ENCODE data around the gene OGDHL. TPM values are rescaled to one million over a fixed set of nuclear protein-coding genes. Genes with fewer than 3 reads are reported as not detected.

The OGDHL gene
- total and polyA plus RNA-seq, 2 of the 13 experiments (the other 11 are each of a cell fraction or from before 2014, with no cell fraction given), result 3.0 to 9.8 TPM

DNA sequence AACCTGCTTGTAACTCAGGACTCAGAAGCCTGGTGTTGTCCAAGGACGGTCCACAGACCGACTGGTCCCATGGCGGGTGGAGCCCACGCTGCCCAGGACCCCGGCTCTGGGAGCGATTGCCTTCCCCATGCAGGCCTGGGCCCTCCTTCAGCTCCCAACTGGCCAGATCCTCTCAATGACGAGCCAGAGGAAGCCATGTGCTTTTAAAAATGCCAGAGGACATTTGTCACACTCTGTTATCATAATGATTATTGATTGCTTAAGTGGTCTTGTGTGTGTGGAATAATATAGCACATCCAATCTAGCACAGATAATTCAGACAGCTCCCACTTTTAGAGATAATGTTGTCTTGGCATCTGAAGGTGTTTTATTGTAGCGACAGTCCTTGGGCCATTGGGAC is 22.6 kb upstream of the OGDHL start:
- ATAC-seq (no peak), DNase-seq (ENCODE audit: low spot score) (no peak), FAIRE-seq (no peak)
- H3K4me3 ChIP-seq (replicated peaks in 1 of 3; ENCODE audit: insufficient read depth in 1 of 3, low read depth in 2 of 3, low read length in 3 of 3), result no peak overlapping the region
- TF ChIP-seq KDM2A (CRISPR knock-in tag; IDR thresholded peaks at IDR 0.05; ENCODE audit: borderline replicate concordance, low read depth) (no peak), NCOA5 (CRISPR knock-in tag; IDR thresholded peaks at IDR 0.05) (no peak)
- TF ChIP-seq, protein P1, sequence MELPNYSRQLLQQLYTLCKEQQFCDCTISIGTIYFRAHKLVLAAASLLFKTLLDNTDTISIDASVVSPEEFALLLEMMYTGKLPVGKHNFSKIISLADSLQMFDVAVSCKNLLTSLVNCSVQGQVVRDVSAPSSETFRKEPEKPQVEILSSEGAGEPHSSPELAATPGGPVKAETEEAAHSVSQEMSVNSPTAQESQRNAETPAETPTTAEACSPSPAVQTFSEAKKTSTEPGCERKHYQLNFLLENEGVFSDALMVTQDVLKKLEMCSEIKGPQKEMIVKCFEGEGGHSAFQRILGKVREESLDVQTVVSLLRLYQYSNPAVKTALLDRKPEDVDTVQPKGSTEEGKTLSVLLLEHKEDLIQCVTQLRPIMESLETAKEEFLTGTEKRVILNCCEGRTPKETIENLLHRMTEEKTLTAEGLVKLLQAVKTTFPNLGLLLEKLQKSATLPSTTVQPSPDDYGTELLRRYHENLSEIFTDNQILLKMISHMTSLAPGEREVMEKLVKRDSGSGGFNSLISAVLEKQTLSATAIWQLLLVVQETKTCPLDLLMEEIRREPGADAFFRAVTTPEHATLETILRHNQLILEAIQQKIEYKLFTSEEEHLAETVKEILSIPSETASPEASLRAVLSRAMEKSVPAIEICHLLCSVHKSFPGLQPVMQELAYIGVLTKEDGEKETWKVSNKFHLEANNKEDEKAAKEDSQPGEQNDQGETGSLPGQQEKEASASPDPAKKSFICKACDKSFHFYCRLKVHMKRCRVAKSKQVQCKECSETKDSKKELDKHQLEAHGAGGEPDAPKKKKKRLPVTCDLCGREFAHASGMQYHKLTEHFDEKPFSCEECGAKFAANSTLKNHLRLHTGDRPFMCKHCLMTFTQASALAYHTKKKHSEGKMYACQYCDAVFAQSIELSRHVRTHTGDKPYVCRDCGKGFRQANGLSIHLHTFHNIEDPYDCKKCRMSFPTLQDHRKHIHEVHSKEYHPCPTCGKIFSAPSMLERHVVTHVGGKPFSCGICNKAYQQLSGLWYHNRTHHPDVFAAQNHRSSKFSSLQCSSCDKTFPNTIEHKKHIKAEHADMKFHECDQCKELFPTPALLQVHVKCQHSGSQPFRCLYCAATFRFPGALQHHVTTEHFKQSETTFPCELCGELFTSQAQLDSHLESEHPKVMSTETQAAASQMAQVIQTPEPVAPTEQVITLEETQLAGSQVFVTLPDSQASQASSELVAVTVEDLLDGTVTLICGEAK (IDR thresholded peaks at IDR 0.05), result no peak
- TF ChIP-seq, protein P1 (CRISPR knock-in tag; IDR thresholded peaks at IDR 0.05), result no peak
- TF ChIP-seq, protein P2, sequence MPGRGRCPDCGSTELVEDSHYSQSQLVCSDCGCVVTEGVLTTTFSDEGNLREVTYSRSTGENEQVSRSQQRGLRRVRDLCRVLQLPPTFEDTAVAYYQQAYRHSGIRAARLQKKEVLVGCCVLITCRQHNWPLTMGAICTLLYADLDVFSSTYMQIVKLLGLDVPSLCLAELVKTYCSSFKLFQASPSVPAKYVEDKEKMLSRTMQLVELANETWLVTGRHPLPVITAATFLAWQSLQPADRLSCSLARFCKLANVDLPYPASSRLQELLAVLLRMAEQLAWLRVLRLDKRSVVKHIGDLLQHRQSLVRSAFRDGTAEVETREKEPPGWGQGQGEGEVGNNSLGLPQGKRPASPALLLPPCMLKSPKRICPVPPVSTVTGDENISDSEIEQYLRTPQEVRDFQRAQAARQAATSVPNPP (CRISPR knock-in tag; IDR thresholded peaks at IDR 0.05), result no peak
- TF ChIP-seq, protein P3, sequence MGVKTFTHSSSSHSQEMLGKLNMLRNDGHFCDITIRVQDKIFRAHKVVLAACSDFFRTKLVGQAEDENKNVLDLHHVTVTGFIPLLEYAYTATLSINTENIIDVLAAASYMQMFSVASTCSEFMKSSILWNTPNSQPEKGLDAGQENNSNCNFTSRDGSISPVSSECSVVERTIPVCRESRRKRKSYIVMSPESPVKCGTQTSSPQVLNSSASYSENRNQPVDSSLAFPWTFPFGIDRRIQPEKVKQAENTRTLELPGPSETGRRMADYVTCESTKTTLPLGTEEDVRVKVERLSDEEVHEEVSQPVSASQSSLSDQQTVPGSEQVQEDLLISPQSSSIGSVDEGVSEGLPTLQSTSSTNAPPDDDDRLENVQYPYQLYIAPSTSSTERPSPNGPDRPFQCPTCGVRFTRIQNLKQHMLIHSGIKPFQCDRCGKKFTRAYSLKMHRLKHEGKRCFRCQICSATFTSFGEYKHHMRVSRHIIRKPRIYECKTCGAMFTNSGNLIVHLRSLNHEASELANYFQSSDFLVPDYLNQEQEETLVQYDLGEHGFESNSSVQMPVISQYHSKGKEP (CRISPR knock-in tag; IDR thresholded peaks at IDR 0.05), result no peak
- TF ChIP-seq, protein P4, sequence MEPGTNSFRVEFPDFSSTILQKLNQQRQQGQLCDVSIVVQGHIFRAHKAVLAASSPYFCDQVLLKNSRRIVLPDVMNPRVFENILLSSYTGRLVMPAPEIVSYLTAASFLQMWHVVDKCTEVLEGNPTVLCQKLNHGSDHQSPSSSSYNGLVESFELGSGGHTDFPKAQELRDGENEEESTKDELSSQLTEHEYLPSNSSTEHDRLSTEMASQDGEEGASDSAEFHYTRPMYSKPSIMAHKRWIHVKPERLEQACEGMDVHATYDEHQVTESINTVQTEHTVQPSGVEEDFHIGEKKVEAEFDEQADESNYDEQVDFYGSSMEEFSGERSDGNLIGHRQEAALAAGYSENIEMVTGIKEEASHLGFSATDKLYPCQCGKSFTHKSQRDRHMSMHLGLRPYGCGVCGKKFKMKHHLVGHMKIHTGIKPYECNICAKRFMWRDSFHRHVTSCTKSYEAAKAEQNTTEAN (CRISPR knock-in tag; conservative IDR thresholded peaks at IDR 0.05), result no peak
- H3K9me3 ChIP-seq (ENCODE audit: low read length), result no peaks in the 10 kb centered on the region
- BruUV-seq (replicated peaks), result no TSS peak
- no peak overlapping the region for H3K9ac ChIP-seq (ENCODE audit: insufficient read depth, low read depth, low read length)
- peaks cover 0 to 6% of the 10 kb centered on the region in 2 experiments; a peak in 1 of 5 replicates for H3K27me3 ChIP-seq (ENCODE audit: control insufficient read depth in 1 of 2, insufficient read depth in 2 of 2, low read length in 2 of 2)
- ChIA-PET CTCF (ENCODE audit: low intra/inter-chr PET ratio, low total read pairs) (no interaction called here), POLR2A (no interaction called here)
- H2AFZ ChIP-seq (ENCODE audit: low read length), result no peak overlapping the region
- WGBS (ENCODE audit: low lambda C conversion rate), result 27% methylated on average over 3 of the region's 8 CpGs
- no peak overlapping the region for H3K4me2 ChIP-seq (ENCODE audit: low read depth, low read length)
- no peaks in the 10 kb centered on the region for H3K79me2 ChIP-seq (ENCODE audit: insufficient read depth, low read length)
- H4K20me1 ChIP-seq (ENCODE audit: insufficient read depth, low read length), result no peaks in the 10 kb centered on the region
- H3K4me1 ChIP-seq (ENCODE audit: insufficient read depth, low read length), result no peaks in the 10 kb centered on the region
- intact Hi-C loops (cut with micrococcal nuclease; ENCODE audit: unreplicated experiment), result no loop called here
- no peak overlapping the region for H3K27ac ChIP-seq (ENCODE audit: extremely low read length, insufficient read depth, low read length)
- in situ Hi-C loops (cut with HindIII; ENCODE audit: extremely low pct_ligation_motif_present, low pct_unique_long_range_greater_than_20kb), result no loop called here
- H3K36me3 ChIP-seq (replicated peaks in 1 of 2; ENCODE audit: control insufficient read depth in 1 of 2, insufficient read depth in 2 of 2, low read length in 2 of 2), result no peaks in the 10 kb centered on the region
